KMS-11 (cell line): ENCODE results near the gene ZNF860.

Experiments used
- H2AFZ ChIP-seq: fragments of 200-600 bp; sonication (generic); 2 replicates; pipeline ENCODE4 v1.6.1; 2016; ENCODE audit warnings: antibody characterized with exemption, mixed run types, low read depth
- H3K27ac ChIP-seq: fragments of 200-600 bp; sonication (generic); 2 replicates; pipeline ENCODE4 v1.6.1; 2016; ENCODE audit warnings: mild to moderate bottlenecking, mixed run types
- H3K27me3 ChIP-seq: fragments of 200-600 bp; sonication (generic); 2 replicates; pipeline ENCODE4 v1.6.1; 2017; ENCODE audit warnings: mild to moderate bottlenecking, low read depth, mixed run types, moderate library complexity; ENCODE audit not compliant: insufficient read depth
- H3K36me3 ChIP-seq: fragments of 200-600 bp; sonication (generic); 2 replicates; pipeline ENCODE4 v1.6.1; 2017; ENCODE audit warnings: mild to moderate bottlenecking, mixed run types; ENCODE audit not compliant: insufficient read depth
- H3K4me1 ChIP-seq: fragments of 200-600 bp; sonication (generic); 2 replicates; pipeline ENCODE4 v1.6.1; 2016; ENCODE audit warnings: mild to moderate bottlenecking, low read depth, mixed run types; ENCODE audit not compliant: poor library complexity, severe bottlenecking
- H3K4me2 ChIP-seq: fragments of 200-600 bp; sonication (generic); 2 replicates; pipeline ENCODE4 v1.7.0; 2016; ENCODE audit warnings: mild to moderate bottlenecking, mixed run types
- H3K4me3 ChIP-seq: fragments of 200-600 bp; sonication (generic); IDR thresholded peaks from 2 replicates; pipeline ENCODE4 v1.6.1; 2017; ENCODE audit warnings: low read depth, low read length, mixed read lengths; ENCODE audit not compliant: insufficient read depth
- H3K79me2 ChIP-seq: fragments of 200-600 bp; sonication (generic); 2 replicates; pipeline ENCODE4 v1.6.1; 2016; ENCODE audit warnings: low read depth, mixed run types; ENCODE audit not compliant: insufficient read depth
- H3K9ac ChIP-seq: fragments of 200-600 bp; sonication (generic); 2 replicates; pipeline ENCODE4 v1.6.1; 2016; ENCODE audit warnings: mild to moderate bottlenecking, mixed run types
- H4K20me1 ChIP-seq: fragments of 200-600 bp; sonication (generic); 2 replicates; pipeline ENCODE4 v1.6.1; 2016; ENCODE audit warnings: mild to moderate bottlenecking, mixed run types; ENCODE audit not compliant: insufficient read depth
- TF ChIP-seq, protein P1 (sequence below): fragments of 200-600 bp; sonication (generic); conservative IDR thresholded peaks from 2 replicates; pipeline ENCODE4 v1.6.1; 2017; ENCODE audit warnings: low read depth, mild to moderate bottlenecking, antibody characterized with exemption, low read length, moderate library complexity, mixed read lengths

The ZNF860 gene

GRCh38 chr3:31996195-31996594 lies 14.6 kb downstream of the ZNF860 start:
- no peak overlapping the region for H3K9ac ChIP-seq
- no peak overlapping the region for H3K4me2 ChIP-seq
- H3K79me2 ChIP-seq, result no peaks in the 10 kb centered on the region
- no peaks in the 10 kb centered on the region for H3K36me3 ChIP-seq
- H3K27ac ChIP-seq, result no peak overlapping the region
- TF ChIP-seq, protein P1, sequence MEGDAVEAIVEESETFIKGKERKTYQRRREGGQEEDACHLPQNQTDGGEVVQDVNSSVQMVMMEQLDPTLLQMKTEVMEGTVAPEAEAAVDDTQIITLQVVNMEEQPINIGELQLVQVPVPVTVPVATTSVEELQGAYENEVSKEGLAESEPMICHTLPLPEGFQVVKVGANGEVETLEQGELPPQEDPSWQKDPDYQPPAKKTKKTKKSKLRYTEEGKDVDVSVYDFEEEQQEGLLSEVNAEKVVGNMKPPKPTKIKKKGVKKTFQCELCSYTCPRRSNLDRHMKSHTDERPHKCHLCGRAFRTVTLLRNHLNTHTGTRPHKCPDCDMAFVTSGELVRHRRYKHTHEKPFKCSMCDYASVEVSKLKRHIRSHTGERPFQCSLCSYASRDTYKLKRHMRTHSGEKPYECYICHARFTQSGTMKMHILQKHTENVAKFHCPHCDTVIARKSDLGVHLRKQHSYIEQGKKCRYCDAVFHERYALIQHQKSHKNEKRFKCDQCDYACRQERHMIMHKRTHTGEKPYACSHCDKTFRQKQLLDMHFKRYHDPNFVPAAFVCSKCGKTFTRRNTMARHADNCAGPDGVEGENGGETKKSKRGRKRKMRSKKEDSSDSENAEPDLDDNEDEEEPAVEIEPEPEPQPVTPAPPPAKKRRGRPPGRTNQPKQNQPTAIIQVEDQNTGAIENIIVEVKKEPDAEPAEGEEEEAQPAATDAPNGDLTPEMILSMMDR, result no peak
- H4K20me1 ChIP-seq, result no peaks in the 10 kb centered on the region
- H3K4me1 ChIP-seq, result no peaks in the 10 kb centered on the region
- H3K27me3 ChIP-seq, result no peaks in the 10 kb centered on the region
- no peak overlapping the region for H2AFZ ChIP-seq
- no peak overlapping the region for H3K4me3 ChIP-seq

GRCh38 chr3:31997500-31997899 lies 15.9 kb downstream of the ZNF860 start:
- no peak overlapping the region for H3K9ac ChIP-seq
- H3K27me3 ChIP-seq, result no peaks in the 10 kb centered on the region
- H3K4me1 ChIP-seq, result no peaks in the 10 kb centered on the region
- TF ChIP-seq, protein P1, result no peak
- no peak overlapping the region for H3K27ac ChIP-seq
- no peak overlapping the region for H3K4me3 ChIP-seq
- no peaks in the 10 kb centered on the region for H3K36me3 ChIP-seq
- H3K79me2 ChIP-seq, result no peaks in the 10 kb centered on the region
- no peak overlapping the region for H2AFZ ChIP-seq
- no peak overlapping the region for H3K4me2 ChIP-seq
- no peaks in the 10 kb centered on the region for H4K20me1 ChIP-seq

DNA sequence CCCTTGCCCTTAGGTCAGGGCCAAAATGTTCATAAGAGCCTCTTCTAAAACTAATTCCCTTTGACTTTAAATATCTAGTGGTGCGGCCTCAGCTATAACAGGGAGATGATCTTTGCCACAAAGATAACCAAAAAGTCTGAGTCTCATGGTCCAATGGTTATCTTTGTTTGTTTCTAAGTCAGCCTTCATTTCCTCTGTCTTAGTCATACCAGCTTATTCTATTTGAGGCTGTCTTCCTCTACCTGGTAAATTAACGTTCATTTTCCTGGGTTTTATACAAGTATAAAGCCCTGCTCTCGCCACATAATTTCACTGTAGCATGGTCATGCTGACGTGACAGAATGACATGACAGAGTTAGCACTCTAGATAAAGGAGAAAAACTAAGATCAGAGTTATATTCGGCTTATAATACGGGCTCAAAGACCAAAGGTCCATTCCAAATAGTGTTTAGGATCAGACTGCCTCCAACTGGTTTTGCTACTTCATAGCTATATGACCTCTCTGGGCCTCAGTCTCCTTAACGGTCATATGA lies 18.4 kb downstream of the ZNF860 start:
- no peaks in the 10 kb centered on the region for H3K79me2 ChIP-seq
- no peak overlapping the region for H3K27ac ChIP-seq
- H3K36me3 ChIP-seq, result no peaks in the 10 kb centered on the region
- H3K27me3 ChIP-seq, result no peaks in the 10 kb centered on the region
- H3K4me3 ChIP-seq, result no peak overlapping the region
- no peak overlapping the region for H3K4me2 ChIP-seq
- H4K20me1 ChIP-seq, result no peaks in the 10 kb centered on the region
- no peaks in the 10 kb centered on the region for H3K4me1 ChIP-seq
- H3K9ac ChIP-seq, result no peak overlapping the region
- H2AFZ ChIP-seq, result no peak overlapping the region
- TF ChIP-seq, protein P1, result no peak

GRCh38 chr3:32000877-32001276 lies 19.3 kb downstream of the ZNF860 start:
- no peak overlapping the region for H3K9ac ChIP-seq
- TF ChIP-seq, protein P1, result no peak
- no peaks in the 10 kb centered on the region for H3K27me3 ChIP-seq
- no peak overlapping the region for H3K4me2 ChIP-seq
- H3K4me3 ChIP-seq, result no peak overlapping the region
- no peaks in the 10 kb centered on the region for H3K36me3 ChIP-seq
- no peaks in the 10 kb centered on the region for H4K20me1 ChIP-seq
- H3K4me1 ChIP-seq, result no peaks in the 10 kb centered on the region
- H3K27ac ChIP-seq, result no peak overlapping the region
- no peak overlapping the region for H2AFZ ChIP-seq
- no peaks in the 10 kb centered on the region for H3K79me2 ChIP-seq
